HG03575 (cell line): Measurements from ENCODE around the gene FNDC3A.
"Not testable (repeated sequence)": the region's sequence is repeated elsewhere in the genome, so short reads cannot be mapped to it uniquely, and the experiment has no call there.

Experiments
- ATAC-seq: cut with Tn5 transposase; IDR thresholded peaks from one replicate; pipeline ENCODE4 v1.9.1; 2021; ENCODE audit not compliant: unreplicated experiment, insufficient number of reproducible peaks, low FRiP score; ENCODE audit errors: extremely low read depth

The FNDC3A gene

GRCh38 chr13:49063497-49063896, 87.8 kb downstream of the FNDC3A start:
- ATAC-seq = no peak

GRCh38 chr13:49064476-49064875, 88.8 kb downstream of the FNDC3A start:
- ATAC-seq = no peak

GRCh38 chr13:49066856-49067255, 91.1 kb downstream of the FNDC3A start:
- no peak for ATAC-seq

- not testable (repeated sequence) for ATAC-seq
Measured at GRCh38 chr13:49068498-49068897, 92.8 kb downstream of the FNDC3A start.

GRCh38 chr13:49070021-49070420, 94.3 kb downstream of the FNDC3A start:
- ATAC-seq = not testable (repeated sequence)

GRCh38 chr13:49071341-49071937, 95.7 kb downstream of the FNDC3A start:
- ATAC-seq = no peak

- ATAC-seq = peak; percentile 63
Measured at GRCh38 chr13:49082653-49083536, 107.2 kb downstream of the FNDC3A start.

- no peak for ATAC-seq
Measured at GRCh38 chr13:49084961-49085360, 109.2 kb downstream of the FNDC3A start.

- no peak for ATAC-seq
Measured at GRCh38 chr13:49086722-49087121, 111.0 kb downstream of the FNDC3A start.

GRCh38 chr13:49093376-49093775, 117.7 kb downstream of the FNDC3A start:
- ATAC-seq = no peak

- no peak for ATAC-seq
Measured at GRCh38 chr13:49097374-49097773, 121.7 kb downstream of the FNDC3A start.

- ATAC-seq = no peak
Measured at GRCh38 chr13:49098198-49098597, 122.5 kb downstream of the FNDC3A start.

GRCh38 chr13:49098771-49099512, 123.2 kb downstream of the FNDC3A start:
- no peak for ATAC-seq

- ATAC-seq = no peak
Measured at GRCh38 chr13:49099513-49099877, 123.8 kb downstream of the FNDC3A start.

GRCh38 chr13:49100637-49101570, 125.2 kb downstream of the FNDC3A start:
- no peak for ATAC-seq

GRCh38 chr13:49108196-49108595, 132.5 kb downstream of the FNDC3A start:
- no peak for ATAC-seq

- ATAC-seq = no peak
Measured at GRCh38 chr13:49110122-49110912, 134.6 kb downstream of the FNDC3A start.

GRCh38 chr13:49110913-49111170, 135.1 kb downstream of the FNDC3A start:
- no peak for ATAC-seq
